GM19025 (cell line): Measurements from ENCODE around the gene PPM1E.
"Not testable (repeated sequence)": the region's sequence is repeated elsewhere in the genome, so short reads cannot be mapped to it uniquely, and the experiment has no call there.

Experiments
- ATAC-seq: cut with Tn5 transposase; IDR thresholded peaks from one replicate; pipeline ENCODE4 v1.9.1; 2021; ENCODE audit warnings: mild to moderate bottlenecking, low read depth, moderate library complexity; ENCODE audit not compliant: unreplicated experiment

Gene PPM1E

GRCh38 chr17:58755577-58756245 lies at the start of gene PPM1E:
Gene PPM1E, plus strand, starts transcription at chr17:58755854.
- no peak for ATAC-seq

GRCh38 chr17:58706351-58707140 lies 49.1 kb upstream of the PPM1E start:
- ATAC-seq, result no peak

GRCh38 chr17:58710948-58711552 lies 44.6 kb upstream of the PPM1E start:
- ATAC-seq, result no peak

GRCh38 chr17:58722274-58722673 lies 33.4 kb upstream of the PPM1E start:
- ATAC-seq, result no peak

GRCh38 chr17:58722696-58723095 lies 33.0 kb upstream of the PPM1E start:
- ATAC-seq, result no peak

- no peak for ATAC-seq
These were observed 26.9 kb upstream of the PPM1E start for GRCh38 chr17:58728798-58729197.

GRCh38 chr17:58730937-58731336 lies 24.7 kb upstream of the PPM1E start:
- no peak for ATAC-seq

GRCh38 chr17:58734040-58734439 lies 21.6 kb upstream of the PPM1E start:
- ATAC-seq, result no peak

GRCh38 chr17:58734811-58735210 lies 20.8 kb upstream of the PPM1E start:
- ATAC-seq, result no peak

- ATAC-seq, result no peak
These were observed 14.5 kb upstream of the PPM1E start for GRCh38 chr17:58741121-58741625.

- no peak for ATAC-seq
These were observed 8.0 kb upstream of the PPM1E start for GRCh38 chr17:58747674-58748073.

- ATAC-seq, result not testable (repeated sequence)
These were observed 6.0 kb upstream of the PPM1E start for GRCh38 chr17:58749627-58750026.

GRCh38 chr17:58753026-58753425 lies 2.6 kb upstream of the PPM1E start:
- no peak for ATAC-seq

GRCh38 chr17:58755269-58755576 lies 431 bp upstream of the PPM1E start:
- ATAC-seq, result no peak

GRCh38 chr17:58756246-58757161 lies 850 bp downstream of the PPM1E start:
- ATAC-seq, result no peak

GRCh38 chr17:58757162-58757613 lies 1.5 kb downstream of the PPM1E start:
- no peak for ATAC-seq

GRCh38 chr17:58758890-58759289 lies 3.2 kb downstream of the PPM1E start:
- ATAC-seq, result no peak

GRCh38 chr17:58759522-58759921 lies 3.9 kb downstream of the PPM1E start:
- no peak for ATAC-seq

- no peak for ATAC-seq
These were observed 4.6 kb downstream of the PPM1E start for GRCh38 chr17:58760248-58760647.

GRCh38 chr17:58763263-58763662 lies 7.6 kb downstream of the PPM1E start:
- no peak for ATAC-seq
